ENCODE results near the gene TSPAN16. TPM values are rescaled to one million over a fixed set of nuclear protein-coding genes. Genes with fewer than 3 reads are reported as not detected.
A peak's percentile ranks its signal among the peaks of the same experiment; 100 is the strongest.

Gene TSPAN16
- total and polyA plus RNA-seq, 2 donors (not counting 3 experiments of a cell fraction or from before 2014, with no cell fraction given) = not detected

DNA sequence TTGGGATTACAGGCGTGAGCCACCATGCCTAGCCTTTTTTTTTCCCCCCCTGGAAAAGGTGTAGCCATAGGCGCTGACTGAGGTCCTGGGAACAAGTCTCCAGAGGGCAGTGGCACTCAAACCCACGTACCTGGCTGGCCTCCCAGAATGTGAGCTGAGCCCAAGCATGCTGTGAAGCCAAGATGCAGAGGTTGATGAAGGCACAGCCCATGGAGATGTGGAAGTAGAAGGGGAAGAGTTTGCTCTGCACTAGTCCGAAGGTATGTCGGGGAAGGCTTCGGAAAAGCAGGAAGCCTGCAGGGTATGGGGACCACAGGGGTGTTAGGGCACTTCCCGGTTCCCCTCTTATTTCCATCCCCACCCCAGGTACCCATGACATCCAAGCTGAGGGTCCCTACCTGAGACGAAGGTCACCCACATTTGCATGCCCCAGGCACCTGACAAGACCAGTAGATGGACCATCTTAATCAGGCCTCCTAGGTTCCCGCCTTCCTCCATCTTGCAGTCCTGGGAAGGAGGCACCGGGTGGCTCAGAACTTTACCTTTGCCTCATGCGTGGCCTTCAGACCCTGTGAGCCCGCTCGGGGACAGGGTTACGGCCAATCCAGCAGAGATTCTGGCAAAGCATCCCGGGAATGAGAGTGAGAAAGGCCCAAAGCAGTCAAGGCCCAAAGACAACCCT, 49.3 kb downstream of the TSPAN16 start:
- no peak overlapping the region for H3K27ac ChIP-seq (ENCODE audit: insufficient read depth, low read depth, low read length)
- peak overlapping the region; percentile 57 for H3K4me2 ChIP-seq (ENCODE audit: insufficient read depth, low read length)
- ChIA-PET CTCF (interaction anchor here (0.6 to 2.1 kb wide), 9 partner anchors 8 to 137 kb away, joined by 3 to 14 read pairs (median 5); partner anchors contain the start of genes EPOR, ODAD3, PRKCSH and SWSAP1), POLR2A (interaction anchor here (0.7 to 1.1 kb wide), 2 partner anchors 30 to 1502 kb away, joined by 4 to 10 read pairs; partner anchors contain the start of gene SWSAP1)
- no TSS peak for BruUV-seq (replicated peaks)
- H3K36me3 ChIP-seq (ENCODE audit: control insufficient read depth in 2 of 2, extremely low read depth in 1 of 2, insufficient read depth in 2 of 2, low read length in 2 of 2) = peaks cover 0 to 3% of the 10 kb centered on the region in 2 experiments
- H3K27me3 ChIP-seq (ENCODE audit: control insufficient read depth in 2 of 2, insufficient read depth in 2 of 2, low read length in 2 of 2) = no peaks in the 10 kb centered on the region
- no peaks in the 10 kb centered on the region for H3K9me1 ChIP-seq (replicated peaks; ENCODE audit: control insufficient read depth, extremely low read depth, insufficient read depth, low read length)
- no peak overlapping the region for H3K9ac ChIP-seq (replicated peaks; ENCODE audit: extremely low read depth, insufficient read depth, low read length)
- H3K4me1 ChIP-seq (ENCODE audit: control insufficient read depth, extremely low read depth, insufficient read depth, low read length) = peaks cover 21% of the 10 kb centered on the region
- no peaks in the 10 kb centered on the region for H4K20me1 ChIP-seq (replicated peaks; ENCODE audit: control insufficient read depth, extremely low read depth, insufficient read depth, low read length)
- no peaks in the 10 kb centered on the region for H3K9me3 ChIP-seq (replicated peaks; ENCODE audit: control insufficient read depth, insufficient read depth, low read length)
- no peaks in the 10 kb centered on the region for H3K79me2 ChIP-seq (ENCODE audit: control insufficient read depth, insufficient read depth, low read length)
- dilution Hi-C loops (cut with MboI; ENCODE audit: extremely low pct_ligation_motif_present, low sequenced_read_pairs) = no loop called here
- DNase-seq (ENCODE audit: low read depth, low spot score) (peak; percentile 21), FAIRE-seq (peak; percentile 44)
- peak overlapping the region; percentile 18 to 93 (median 72) for H3K4me3 ChIP-seq (replicated peaks in 1 of 3; ENCODE audit: insufficient read depth in 1 of 3, low read depth in 1 of 3, low read length in 3 of 3)
- TF ChIP-seq EZH2 (IDR thresholded peaks at IDR 0.05; ENCODE audit: borderline replicate concordance, low read depth, low read length, severe bottlenecking) (no peak), MYC (IDR thresholded peaks at IDR 0.05; ENCODE audit: low read depth, low read length) (no peak), POLR2AphosphoS5 (IDR thresholded peaks at IDR 0.05; ENCODE audit: insufficient read depth, low read depth, low read length) (no peak), JUN (IDR thresholded peaks at IDR 0.05; ENCODE audit: borderline replicate concordance, insufficient read depth, insufficient read length, low read depth) (no peak), GATA2 (IDR thresholded peaks at IDR 0.05; ENCODE audit: insufficient read depth, insufficient read length, low read depth, low read length) (no peak), POLR2A (IDR thresholded peaks at IDR 0.05; ENCODE audit: low read depth, low read length) (no peak)
- TF ChIP-seq, protein P1, sequence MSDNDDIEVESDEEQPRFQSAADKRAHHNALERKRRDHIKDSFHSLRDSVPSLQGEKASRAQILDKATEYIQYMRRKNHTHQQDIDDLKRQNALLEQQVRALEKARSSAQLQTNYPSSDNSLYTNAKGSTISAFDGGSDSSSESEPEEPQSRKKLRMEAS (IDR thresholded peaks at IDR 0.05; ENCODE audit: insufficient read depth, insufficient read length) = no peak
- TF ChIP-seq, protein P2, sequence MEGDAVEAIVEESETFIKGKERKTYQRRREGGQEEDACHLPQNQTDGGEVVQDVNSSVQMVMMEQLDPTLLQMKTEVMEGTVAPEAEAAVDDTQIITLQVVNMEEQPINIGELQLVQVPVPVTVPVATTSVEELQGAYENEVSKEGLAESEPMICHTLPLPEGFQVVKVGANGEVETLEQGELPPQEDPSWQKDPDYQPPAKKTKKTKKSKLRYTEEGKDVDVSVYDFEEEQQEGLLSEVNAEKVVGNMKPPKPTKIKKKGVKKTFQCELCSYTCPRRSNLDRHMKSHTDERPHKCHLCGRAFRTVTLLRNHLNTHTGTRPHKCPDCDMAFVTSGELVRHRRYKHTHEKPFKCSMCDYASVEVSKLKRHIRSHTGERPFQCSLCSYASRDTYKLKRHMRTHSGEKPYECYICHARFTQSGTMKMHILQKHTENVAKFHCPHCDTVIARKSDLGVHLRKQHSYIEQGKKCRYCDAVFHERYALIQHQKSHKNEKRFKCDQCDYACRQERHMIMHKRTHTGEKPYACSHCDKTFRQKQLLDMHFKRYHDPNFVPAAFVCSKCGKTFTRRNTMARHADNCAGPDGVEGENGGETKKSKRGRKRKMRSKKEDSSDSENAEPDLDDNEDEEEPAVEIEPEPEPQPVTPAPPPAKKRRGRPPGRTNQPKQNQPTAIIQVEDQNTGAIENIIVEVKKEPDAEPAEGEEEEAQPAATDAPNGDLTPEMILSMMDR (IDR thresholded peaks at IDR 0.05; ENCODE audit: extremely low read depth in 1 of 2, insufficient read depth in 1 of 2, low read depth in 1 of 2, low read length in 2 of 2) = no peak
- intact Hi-C loops (cut with micrococcal nuclease) = loop anchor here (2.0 kb wide), 1 partner anchor 76 kb away; no protein-coding TSS in a partner anchor
- H2AFZ ChIP-seq (ENCODE audit: low read depth, low read length) = no peak overlapping the region
